ENCODE results near the gene ANKS1B.

Gene ANKS1B

DNA sequence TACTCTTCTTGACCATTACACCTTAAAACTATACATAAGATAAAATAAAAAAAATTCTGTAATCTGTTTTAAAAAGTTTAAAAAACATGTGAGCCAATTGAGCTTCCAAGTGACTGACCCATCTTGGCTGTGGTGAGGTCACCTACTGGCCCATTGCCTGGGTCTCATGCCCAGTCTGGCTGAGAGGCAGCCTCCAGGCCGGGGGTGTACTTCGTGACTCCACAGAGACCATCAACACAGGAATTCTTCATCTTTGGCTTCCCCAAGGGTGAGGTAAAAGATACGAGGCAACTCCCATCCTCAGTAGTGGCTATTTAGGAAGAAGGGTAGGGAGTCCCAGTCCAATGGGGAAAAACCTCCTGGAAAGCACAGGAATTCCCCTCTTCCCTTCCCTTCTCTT, 1226.4 kb downstream of the ANKS1B start:
- no peaks in the 10 kb centered on the region for H3K4me1 ChIP-seq (ENCODE audit: control insufficient read depth, insufficient read depth, low read length)
- ChIA-PET CTCF (no interaction called here), POLR2A (interaction anchor here (0.6 kb wide), 1 partner anchor 28 kb away, joined by 3 read pairs; no protein-coding TSS in a partner anchor)

DNA sequence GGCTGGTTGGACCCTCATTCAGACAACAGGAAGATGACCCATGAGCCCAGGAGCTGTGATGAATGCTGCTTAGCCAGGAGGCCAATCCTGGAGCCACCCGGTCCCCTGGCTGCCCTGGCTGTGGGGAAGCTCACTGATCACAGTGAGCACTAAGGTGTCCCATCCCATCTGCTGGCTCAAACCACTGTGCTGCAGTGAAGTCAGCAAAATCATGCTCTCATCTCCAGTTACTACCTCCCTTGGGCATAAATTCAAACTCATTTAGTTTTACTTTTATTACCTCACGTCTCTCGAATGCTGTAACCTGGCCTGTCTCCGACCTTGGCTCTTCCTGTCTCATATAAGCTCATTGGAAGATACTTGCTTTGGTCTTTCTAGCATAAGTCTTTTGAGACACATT, 1227.3 kb downstream of the ANKS1B start:
- no peaks in the 10 kb centered on the region for H3K9me3 ChIP-seq (ENCODE audit: control insufficient read depth, insufficient read depth, low read depth, low read length)
- H3K27ac ChIP-seq (ENCODE audit: extremely low read depth, low read depth, low read length) = no peak overlapping the region
- ChIA-PET POLR2A (no interaction called here), CTCF (interaction anchor here (0.5 to 0.7 kb wide), 2 partner anchors 15 to 629 kb away, joined by 3 to 4 read pairs; no protein-coding TSS in a partner anchor)
- no peak overlapping the region for H3K4me3 ChIP-seq (ENCODE audit: low read depth, low read length)
- H3K4me1 ChIP-seq (ENCODE audit: control insufficient read depth, insufficient read depth, low read length) = no peaks in the 10 kb centered on the region
- no peaks in the 10 kb centered on the region for H3K36me3 ChIP-seq (ENCODE audit: control insufficient read depth in 2 of 2, insufficient read depth in 1 of 2, low read length in 2 of 2)
- TF ChIP-seq ZFP3 (tag by site-specific recombination; IDR thresholded peaks at IDR 0.05; ENCODE audit: low read depth) (no peak), ZNF19 (tag by site-specific recombination; IDR thresholded peaks at IDR 0.05; ENCODE audit: low read depth) (no peak), ZFP69B (tag by site-specific recombination; IDR thresholded peaks at IDR 0.05) (no peak), BCL11A (tag by site-specific recombination; IDR thresholded peaks at IDR 0.05; ENCODE audit: low read depth) (peak; percentile 33; the same call in 1 of the 2 replicates), ZNF701 (tag by site-specific recombination; IDR thresholded peaks at IDR 0.05) (no peak), ZNF366 (tag by site-specific recombination; conservative IDR thresholded peaks at IDR 0.05) (0 out of 2 replicates have a peak, but pooled peaks have one; percentile 21), PRDM1 (tag by site-specific recombination; IDR thresholded peaks at IDR 0.05) (no peak), ZNF10 (tag by site-specific recombination; IDR thresholded peaks at IDR 0.05) (0 out of 2 replicates have a peak, but pooled peaks have one; percentile 49), ZNF585B (tag by site-specific recombination; IDR thresholded peaks at IDR 0.05) (no peak), ZNF274 (IDR thresholded peaks at IDR 0.05; ENCODE audit: low read length) (no peak), ZNF274 (tag by site-specific recombination; IDR thresholded peaks at IDR 0.05; ENCODE audit: borderline replicate concordance) (no peak)
- TF ChIP-seq, protein P1, sequence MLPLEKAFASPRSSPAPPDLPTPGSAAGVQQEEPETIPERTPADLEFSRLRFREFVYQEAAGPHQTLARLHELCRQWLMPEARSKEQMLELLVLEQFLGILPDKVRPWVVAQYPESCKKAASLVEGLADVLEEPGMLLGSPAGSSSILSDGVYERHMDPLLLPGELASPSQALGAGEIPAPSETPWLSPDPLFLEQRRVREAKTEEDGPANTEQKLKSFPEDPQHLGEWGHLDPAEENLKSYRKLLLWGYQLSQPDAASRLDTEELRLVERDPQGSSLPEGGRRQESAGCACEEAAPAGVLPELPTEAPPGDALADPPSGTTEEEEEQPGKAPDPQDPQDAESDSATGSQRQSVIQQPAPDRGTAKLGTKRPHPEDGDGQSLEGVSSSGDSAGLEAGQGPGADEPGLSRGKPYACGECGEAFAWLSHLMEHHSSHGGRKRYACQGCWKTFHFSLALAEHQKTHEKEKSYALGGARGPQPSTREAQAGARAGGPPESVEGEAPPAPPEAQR (tag by site-specific recombination; IDR thresholded peaks at IDR 0.05) = no peak
- TF ChIP-seq, protein P2, sequence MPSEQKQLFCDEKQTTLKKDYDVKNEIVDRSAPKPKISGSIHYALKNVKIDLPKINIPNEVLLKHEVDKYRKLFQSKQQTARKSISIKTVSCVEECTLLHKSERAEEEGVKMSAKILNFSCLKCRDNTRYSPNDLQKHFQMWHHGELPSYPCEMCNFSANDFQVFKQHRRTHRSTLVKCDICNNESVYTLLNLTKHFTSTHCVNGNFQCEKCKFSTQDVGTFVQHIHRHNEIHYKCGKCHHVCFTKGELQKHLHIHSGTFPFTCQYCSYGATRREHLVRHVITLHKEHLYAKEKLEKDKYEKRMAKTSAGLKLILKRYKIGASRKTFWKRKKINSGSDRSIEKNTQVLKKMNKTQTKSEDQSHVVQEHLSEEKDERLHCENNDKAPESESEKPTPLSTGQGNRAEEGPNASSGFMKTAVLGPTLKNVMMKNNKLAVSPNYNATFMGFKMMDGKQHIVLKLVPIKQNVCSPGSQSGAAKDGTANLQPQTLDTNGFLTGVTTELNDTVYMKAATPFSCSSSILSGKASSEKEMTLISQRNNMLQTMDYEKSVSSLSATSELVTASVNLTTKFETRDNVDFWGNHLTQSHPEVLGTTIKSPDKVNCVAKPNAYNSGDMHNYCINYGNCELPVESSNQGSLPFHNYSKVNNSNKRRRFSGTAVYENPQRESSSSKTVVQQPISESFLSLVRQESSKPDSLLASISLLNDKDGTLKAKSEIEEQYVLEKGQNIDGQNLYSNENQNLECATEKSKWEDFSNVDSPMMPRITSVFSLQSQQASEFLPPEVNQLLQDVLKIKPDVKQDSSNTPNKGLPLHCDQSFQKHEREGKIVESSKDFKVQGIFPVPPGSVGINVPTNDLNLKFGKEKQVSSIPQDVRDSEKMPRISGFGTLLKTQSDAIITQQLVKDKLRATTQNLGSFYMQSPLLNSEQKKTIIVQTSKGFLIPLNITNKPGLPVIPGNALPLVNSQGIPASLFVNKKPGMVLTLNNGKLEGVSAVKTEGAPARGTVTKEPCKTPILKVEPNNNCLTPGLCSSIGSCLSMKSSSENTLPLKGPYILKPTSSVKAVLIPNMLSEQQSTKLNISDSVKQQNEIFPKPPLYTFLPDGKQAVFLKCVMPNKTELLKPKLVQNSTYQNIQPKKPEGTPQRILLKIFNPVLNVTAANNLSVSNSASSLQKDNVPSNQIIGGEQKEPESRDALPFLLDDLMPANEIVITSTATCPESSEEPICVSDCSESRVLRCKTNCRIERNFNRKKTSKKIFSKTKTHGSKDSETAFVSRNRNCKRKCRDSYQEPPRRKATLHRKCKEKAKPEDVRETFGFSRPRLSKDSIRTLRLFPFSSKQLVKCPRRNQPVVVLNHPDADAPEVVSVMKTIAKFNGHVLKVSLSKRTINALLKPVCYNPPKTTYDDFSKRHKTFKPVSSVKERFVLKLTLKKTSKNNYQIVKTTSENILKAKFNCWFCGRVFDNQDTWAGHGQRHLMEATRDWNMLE (tag by site-specific recombination; conservative IDR thresholded peaks at IDR 0.05; ENCODE audit: low read depth) = no peak
- TF ChIP-seq, protein P3, sequence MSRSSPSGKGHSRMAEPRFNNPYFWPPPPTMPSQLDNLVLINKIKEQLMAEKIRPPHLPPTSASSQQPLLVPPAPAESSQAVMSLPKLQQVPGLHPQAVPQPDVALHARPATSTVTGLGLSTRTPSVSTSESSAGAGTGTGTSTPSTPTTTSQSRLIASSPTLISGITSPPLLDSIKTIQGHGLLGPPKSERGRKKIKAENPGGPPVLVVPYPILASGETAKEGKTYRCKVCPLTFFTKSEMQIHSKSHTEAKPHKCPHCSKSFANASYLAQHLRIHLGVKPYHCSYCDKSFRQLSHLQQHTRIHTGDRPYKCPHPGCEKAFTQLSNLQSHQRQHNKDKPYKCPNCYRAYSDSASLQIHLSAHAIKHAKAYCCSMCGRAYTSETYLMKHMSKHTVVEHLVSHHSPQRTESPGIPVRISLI (tag by site-specific recombination; IDR thresholded peaks at IDR 0.05) = no peak
- TF ChIP-seq, protein P4, sequence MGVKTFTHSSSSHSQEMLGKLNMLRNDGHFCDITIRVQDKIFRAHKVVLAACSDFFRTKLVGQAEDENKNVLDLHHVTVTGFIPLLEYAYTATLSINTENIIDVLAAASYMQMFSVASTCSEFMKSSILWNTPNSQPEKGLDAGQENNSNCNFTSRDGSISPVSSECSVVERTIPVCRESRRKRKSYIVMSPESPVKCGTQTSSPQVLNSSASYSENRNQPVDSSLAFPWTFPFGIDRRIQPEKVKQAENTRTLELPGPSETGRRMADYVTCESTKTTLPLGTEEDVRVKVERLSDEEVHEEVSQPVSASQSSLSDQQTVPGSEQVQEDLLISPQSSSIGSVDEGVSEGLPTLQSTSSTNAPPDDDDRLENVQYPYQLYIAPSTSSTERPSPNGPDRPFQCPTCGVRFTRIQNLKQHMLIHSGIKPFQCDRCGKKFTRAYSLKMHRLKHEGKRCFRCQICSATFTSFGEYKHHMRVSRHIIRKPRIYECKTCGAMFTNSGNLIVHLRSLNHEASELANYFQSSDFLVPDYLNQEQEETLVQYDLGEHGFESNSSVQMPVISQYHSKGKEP (tag by site-specific recombination; IDR thresholded peaks at IDR 0.05) = no peak
- TF ChIP-seq, protein P5, sequence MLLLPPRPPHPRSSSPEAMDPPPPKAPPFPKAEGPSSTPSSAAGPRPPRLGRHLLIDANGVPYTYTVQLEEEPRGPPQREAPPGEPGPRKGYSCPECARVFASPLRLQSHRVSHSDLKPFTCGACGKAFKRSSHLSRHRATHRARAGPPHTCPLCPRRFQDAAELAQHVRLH (tag by site-specific recombination; IDR thresholded peaks at IDR 0.05) = no peak
- TF ChIP-seq, protein P6, sequence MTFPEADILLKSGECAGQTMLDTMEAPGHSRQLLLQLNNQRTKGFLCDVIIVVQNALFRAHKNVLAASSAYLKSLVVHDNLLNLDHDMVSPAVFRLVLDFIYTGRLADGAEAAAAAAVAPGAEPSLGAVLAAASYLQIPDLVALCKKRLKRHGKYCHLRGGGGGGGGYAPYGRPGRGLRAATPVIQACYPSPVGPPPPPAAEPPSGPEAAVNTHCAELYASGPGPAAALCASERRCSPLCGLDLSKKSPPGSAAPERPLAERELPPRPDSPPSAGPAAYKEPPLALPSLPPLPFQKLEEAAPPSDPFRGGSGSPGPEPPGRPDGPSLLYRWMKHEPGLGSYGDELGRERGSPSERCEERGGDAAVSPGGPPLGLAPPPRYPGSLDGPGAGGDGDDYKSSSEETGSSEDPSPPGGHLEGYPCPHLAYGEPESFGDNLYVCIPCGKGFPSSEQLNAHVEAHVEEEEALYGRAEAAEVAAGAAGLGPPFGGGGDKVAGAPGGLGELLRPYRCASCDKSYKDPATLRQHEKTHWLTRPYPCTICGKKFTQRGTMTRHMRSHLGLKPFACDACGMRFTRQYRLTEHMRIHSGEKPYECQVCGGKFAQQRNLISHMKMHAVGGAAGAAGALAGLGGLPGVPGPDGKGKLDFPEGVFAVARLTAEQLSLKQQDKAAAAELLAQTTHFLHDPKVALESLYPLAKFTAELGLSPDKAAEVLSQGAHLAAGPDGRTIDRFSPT (tag by site-specific recombination; IDR thresholded peaks at IDR 0.05) = peak; percentile 58; the same call in 1 of the 2 replicates
- TF ChIP-seq, protein P7, sequence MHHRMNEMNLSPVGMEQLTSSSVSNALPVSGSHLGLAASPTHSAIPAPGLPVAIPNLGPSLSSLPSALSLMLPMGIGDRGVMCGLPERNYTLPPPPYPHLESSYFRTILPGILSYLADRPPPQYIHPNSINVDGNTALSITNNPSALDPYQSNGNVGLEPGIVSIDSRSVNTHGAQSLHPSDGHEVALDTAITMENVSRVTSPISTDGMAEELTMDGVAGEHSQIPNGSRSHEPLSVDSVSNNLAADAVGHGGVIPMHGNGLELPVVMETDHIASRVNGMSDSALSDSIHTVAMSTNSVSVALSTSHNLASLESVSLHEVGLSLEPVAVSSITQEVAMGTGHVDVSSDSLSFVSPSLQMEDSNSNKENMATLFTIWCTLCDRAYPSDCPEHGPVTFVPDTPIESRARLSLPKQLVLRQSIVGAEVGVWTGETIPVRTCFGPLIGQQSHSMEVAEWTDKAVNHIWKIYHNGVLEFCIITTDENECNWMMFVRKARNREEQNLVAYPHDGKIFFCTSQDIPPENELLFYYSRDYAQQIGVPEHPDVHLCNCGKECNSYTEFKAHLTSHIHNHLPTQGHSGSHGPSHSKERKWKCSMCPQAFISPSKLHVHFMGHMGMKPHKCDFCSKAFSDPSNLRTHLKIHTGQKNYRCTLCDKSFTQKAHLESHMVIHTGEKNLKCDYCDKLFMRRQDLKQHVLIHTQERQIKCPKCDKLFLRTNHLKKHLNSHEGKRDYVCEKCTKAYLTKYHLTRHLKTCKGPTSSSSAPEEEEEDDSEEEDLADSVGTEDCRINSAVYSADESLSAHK (tag by site-specific recombination; IDR thresholded peaks at IDR 0.05) = no peak

More for the DNA sequence above, 1226.4 kb downstream of the ANKS1B start:
- Histone ChIP-seq H3K36me3 (ENCODE audit: control insufficient read depth in 2 of 2, insufficient read depth in 1 of 2, low read length in 2 of 2) (no peaks in the 10 kb centered on the region), H3K27ac (ENCODE audit: extremely low read depth, low read depth, low read length) (no peak overlapping the region), H3K9me3 (ENCODE audit: control insufficient read depth, insufficient read depth, low read depth, low read length) (no peaks in the 10 kb centered on the region), H3K4me3 (ENCODE audit: low read depth, low read length) (no peak overlapping the region)
- TF ChIP-seq ZNF366 (tag by site-specific recombination; conservative IDR thresholded peaks at IDR 0.05) (peak; percentile 55; the same call in 1 of the 2 replicates), ZNF155 (tag by site-specific recombination; IDR thresholded peaks at IDR 0.05) (no peak)

Data from HEK293 (cell line).